ENCODE data around the gene MIB1.

MIB1 gene

GRCh38 chr18:21894619-21895367, 154.2 kb downstream of the MIB1 start:
- no peak for DNase-seq (ENCODE audit: low spot score)

- DNase-seq (ENCODE audit: low spot score): no peak
Observed at GRCh38 chr18:21896732-21897336, 156.2 kb downstream of the MIB1 start.

GRCh38 chr18:21897811-21898210, 157.2 kb downstream of the MIB1 start:
- peak; percentile 46 for DNase-seq (ENCODE audit: low spot score)

GRCh38 chr18:21900605-21901352, 160.2 kb downstream of the MIB1 start:
- DNase-seq (ENCODE audit: low spot score): no peak

DNA sequence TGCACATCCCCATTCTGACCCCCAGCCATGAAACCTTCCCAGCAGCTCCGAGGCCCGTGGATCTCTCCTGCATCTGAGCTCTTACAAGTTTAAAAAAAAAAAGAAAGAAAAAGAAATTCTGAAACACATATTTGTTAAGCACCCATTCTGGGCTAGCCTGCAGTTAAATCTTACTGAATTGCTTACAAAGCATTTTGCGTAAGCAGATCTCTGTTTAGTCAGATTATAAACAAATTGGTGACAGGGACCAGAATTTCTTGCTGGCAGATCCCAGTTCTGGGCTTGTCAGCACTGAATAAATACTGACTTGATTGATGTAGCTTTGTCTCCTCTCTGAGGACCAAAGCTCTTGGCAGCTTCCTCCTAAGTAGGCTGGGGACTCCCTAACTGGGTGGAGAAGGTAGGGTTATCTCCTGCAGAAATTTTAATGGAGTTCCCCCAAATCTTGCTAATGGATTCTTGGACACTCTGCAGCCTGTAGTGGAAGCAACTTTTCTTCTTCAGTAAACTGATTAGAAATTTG, 160.9 kb downstream of the MIB1 start:
- no peak for DNase-seq (ENCODE audit: low spot score)

DNA sequence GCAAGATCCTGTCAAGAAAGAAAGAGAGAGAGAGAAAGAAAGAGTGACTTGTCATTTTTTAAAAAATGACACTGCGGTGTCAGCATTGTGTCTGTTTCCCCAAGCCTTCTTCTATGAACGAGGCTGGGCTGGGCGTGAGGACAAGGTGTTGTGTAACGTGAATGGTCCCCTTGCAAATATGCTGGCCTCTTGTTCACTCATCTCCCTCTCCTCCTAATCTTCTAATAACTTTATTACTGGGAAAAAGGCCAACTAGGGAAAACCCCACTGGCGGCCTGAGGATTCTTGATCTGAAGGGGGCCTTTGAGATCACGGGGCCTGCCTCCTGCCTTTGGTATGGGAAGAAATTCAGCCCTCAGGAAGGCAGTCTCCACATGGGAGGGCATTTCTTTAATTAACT, 163.1 kb downstream of the MIB1 start:
- no peak for DNase-seq (ENCODE audit: low spot score)

- DNase-seq (ENCODE audit: low spot score): no peak
Observed at GRCh38 chr18:21904856-21905255, 164.3 kb downstream of the MIB1 start.

- DNase-seq (ENCODE audit: low spot score): no peak
Observed at GRCh38 chr18:21907451-21907850, 166.9 kb downstream of the MIB1 start.

GRCh38 chr18:21908711-21909110, 168.1 kb downstream of the MIB1 start:
- DNase-seq (ENCODE audit: low spot score): no peak

DNA sequence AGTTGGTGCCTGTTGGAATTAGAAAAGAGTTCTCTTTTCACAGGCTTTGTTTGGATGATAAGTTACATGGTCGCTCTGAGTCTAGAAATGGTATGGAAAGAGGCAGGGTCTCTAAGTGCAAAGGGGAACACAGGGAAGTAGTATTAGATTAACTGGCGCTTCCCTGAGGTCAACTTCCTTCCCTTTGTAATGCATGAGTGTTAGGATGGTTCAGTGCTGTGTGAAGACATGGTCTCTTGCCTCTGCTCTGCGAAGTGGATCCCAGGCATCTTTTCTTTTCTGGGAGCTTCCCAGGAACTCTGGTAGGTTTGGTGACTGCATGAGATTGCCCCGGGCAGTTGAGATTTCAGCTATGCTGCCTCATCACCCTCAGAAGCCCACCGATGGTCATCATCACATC, 170.3 kb downstream of the MIB1 start:
- no peak for DNase-seq (ENCODE audit: low spot score)

DNA sequence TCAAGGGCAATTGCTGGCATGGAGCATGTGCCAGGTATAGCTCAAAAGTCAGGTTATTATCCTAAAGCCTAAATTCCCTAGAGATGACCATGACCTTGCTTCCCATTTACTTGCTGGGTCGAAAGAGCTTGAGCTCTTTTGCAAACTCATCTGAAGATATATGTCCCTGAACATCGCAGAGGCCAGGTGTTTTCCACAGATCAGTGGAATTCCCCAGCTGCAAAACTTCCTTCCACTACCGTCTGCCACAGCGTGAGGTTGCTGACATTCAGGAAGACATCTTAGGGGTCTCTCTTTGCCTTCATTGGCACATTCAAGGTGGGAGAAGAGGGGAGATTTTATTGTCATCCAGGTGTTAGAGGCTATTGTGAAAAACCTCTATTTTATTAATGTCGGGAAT, 171.0 kb downstream of the MIB1 start:
- DNase-seq (ENCODE audit: low spot score): no peak

- DNase-seq (ENCODE audit: low spot score): peak; percentile 3
Observed at GRCh38 chr18:21912339-21913239, 172.0 kb downstream of the MIB1 start.

DNA sequence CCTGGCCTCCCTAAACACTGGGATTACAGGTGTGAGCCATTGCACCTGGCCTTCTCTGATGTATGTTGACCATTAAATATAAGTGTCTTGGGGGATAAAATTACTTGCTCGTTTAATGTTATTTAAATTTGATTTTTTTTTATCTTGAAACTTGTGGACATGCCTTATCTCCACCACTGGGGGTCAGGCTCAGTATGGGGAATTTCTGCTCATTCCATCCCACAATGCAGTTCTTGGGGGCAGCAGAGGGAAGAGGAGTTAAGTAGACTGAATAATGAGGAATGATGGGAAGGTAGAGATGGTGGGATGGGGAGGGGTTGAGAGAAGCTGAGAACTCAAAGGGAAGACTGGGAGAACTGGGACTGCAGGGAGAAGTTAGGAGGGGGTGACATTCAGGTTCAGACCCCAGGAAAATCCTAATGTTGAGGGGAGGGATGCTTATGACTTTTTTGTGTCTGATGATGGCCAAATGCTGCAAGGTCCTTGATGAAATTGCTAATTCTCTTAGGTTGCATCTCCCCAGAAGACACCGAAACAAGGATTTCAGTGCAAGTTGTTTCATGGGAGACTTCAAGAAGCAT, 174.2 kb downstream of the MIB1 start:
- peak; percentile 42 for DNase-seq (ENCODE audit: low spot score)

DNA sequence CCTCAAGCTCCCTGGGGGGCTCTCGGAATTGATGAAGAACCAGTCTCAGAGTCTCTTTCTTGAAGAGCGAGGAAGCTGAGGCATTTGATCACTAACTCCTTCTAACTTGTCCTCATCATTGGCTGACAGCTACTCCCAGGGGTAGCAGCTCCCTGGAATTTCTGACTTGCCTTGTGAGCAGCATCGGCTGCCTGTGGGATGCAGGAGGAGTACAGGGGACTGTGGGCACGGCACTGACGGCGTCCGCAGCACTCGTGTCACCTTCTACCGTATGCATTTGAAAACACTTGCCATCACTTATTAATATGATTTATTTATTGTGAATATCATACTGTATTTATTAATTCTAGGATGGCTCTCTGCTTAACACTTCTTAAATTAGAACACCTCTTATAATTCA, 175.0 kb downstream of the MIB1 start:
- DNase-seq (ENCODE audit: low spot score): no peak

DNA sequence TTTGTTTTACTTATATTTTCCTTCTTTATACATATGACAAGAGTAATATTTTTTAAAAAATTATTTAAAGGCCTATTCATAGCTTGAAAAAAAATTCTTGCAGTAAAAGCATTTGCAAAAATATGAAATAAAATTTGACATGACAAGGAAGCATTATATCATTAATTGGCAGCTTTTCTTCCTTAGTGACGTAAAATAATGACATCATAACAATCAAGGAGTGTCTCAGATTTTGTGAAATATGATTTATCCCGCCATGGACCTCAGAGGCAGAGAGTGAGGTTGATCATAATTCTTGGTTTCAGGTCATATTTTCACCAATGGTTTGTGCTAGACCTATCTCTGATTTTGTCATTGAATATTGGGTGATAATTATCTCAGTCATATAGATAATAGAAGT, 176.0 kb downstream of the MIB1 start:
- DNase-seq (ENCODE audit: low spot score): no peak

DNA sequence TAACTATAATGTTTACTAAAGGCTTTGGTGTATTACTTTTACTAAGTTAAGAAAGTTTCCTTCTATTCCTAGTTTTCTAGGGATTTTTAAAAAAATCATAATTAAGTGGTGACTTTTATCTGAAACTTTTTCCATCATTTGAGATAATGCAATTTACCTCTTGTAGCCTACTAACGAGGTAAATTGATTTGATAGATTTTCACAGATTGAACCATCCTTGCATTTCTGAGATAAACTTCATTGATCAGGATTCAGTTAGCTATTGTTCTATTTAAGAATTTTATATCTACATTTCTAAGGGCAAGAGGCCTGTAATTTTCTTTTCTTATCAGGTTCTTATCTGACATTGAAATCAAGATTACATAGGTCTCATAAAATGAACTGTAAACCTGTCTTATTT, 178.1 kb downstream of the MIB1 start:
- DNase-seq (ENCODE audit: low spot score): no peak
